Measurements from ENCODE around the gene CNTNAP5.

CNTNAP5 gene

DNA sequence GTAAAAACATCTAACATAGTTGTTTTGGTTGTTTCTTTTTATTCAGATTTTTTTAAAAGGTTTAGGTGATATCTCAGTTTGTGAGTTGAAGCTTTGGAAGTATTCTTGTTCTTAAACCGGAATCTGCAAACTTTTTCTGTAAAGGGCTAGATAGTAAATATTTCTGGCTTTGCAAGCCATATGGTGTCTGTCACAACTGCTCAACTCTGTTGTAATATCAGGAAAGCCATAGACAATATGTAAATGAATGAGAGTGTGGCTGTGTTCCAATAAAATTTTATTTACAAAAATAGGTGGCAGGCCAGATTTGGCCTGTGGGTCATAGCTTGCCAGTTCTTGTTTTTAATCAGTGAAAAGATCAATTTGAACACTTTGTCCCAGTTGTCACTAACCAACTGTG is 134.1 kb downstream of the CNTNAP5 start:
- DNase-seq (ENCODE audit: low read depth) = no peak

DNA sequence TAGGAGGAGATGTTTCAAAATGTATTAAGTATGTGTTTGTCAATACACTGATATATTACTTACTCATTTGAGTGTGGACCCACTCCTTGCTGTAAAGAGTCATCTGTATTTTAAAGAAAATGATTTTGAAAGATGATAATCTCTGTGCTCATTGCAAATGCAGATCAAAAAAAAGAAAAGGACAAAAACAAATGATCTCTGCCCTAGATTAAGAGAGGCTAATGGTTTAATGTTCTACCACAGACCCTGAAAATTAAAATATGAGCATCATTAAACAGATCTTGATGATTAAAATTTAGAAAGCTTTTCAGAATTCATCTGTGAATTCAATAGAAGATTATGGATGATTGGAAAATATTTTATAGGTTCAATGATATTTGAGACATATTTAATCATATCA is 136.5 kb downstream of the CNTNAP5 start:
- DNase-seq (ENCODE audit: low read depth) = no peak

DNA sequence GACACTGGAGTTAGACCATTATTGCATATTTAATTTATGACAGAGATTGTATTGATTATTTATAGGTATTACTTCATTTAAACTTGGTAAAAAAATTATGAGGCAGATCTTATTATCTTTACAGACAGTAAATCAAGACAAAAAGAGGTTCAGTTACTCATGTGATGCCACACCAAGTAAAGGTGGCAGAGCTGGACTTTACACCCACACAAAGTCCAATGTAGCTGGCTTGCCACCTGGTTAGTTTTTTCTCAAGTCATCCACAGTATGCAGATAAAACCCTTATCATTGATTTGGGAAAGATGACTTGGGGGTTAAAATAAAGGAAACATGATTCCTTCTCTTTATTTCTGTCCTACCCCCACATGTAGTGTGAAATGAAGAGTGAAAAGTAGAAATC is 137.2 kb downstream of the CNTNAP5 start:
- DNase-seq (ENCODE audit: low read depth) = no peak

DNA sequence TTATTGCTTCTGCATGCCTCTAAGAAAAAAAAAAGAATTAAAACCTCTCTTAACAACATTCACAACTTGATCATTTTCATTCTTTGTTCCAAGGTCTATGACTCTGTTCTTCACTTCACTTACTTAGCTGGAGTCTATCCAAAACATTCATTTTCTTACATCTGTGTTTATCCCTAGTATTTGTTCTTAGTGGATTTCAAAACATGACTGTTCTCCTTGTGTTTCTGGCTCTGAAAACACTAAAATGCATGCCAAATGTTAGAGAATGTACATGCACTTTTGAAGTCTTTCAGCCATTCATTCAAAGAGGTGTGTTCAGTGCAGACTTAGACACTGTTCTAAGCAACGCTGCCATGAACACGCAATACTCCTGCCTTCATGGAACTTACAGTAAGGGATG is 138.8 kb downstream of the CNTNAP5 start:
- no peak for DNase-seq (ENCODE audit: low read depth)

DNA sequence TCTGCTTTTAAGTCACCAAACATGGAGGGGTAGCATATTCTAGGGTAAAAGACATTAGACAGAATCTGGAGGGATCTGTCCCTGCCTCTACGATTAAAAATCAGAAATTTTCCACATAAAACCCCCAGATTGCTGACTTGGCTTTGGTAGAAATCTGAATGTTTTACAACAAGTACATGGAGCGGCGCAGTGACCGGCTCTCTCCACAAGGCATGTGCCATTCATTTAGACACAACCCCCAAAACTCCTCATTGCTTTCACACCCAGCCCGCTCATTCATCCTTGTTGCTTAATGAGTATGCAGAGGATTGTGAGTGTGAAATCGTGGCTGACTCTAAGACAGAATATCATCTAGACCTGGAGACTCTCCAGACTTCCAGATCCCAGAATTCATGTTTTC is 140.6 kb downstream of the CNTNAP5 start:
- DNase-seq (ENCODE audit: low read depth) = no peak

DNA sequence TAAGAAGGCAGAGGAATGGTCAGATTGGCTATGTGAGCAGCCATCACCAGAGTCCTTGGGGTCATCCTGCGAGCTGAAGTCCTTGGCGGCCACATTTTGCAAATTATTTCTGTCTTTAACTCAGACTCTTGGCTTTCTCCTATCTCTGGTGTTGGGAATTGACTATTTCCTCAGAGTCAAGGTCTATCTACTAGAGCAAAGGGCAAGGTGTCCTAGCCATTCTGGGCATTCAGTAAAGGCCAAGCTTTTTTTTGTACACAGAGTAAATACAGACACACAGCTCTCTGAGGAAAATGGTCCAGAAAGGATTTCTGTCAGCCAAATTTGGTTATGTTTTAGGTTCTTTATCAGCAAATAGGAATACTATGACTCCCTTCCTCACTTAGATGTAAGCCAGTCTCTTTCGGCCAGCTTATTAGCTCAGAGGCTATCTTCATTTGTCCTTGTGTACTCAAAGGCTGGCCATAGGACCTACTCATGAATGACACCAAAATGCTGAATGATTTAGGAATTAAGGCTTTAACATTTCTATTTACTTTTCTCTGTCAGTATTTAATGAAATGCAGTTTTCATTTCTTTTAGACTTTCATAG is 146.5 kb downstream of the CNTNAP5 start:
- DNase-seq (ENCODE audit: low read depth) = no peak

DNA sequence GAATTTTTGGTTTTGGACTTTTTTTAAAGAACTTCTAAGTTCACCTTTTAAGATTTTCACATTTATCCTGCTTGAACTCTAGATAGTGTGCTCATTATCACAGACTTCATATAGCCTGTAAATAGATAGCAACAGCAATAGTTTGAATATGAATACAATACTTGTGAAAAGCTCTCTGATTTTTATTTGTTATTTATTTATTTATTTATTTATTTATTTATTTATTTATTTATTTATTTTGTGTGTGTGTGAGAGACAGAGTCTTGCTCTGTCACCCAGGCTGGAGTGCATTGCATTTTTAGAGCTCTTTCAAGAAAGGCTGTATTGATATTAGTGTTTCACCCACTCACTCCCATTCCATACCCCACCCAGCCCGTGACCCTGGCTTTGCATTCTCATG is 153.6 kb downstream of the CNTNAP5 start:
- DNase-seq (ENCODE audit: low read depth) = no peak

DNA sequence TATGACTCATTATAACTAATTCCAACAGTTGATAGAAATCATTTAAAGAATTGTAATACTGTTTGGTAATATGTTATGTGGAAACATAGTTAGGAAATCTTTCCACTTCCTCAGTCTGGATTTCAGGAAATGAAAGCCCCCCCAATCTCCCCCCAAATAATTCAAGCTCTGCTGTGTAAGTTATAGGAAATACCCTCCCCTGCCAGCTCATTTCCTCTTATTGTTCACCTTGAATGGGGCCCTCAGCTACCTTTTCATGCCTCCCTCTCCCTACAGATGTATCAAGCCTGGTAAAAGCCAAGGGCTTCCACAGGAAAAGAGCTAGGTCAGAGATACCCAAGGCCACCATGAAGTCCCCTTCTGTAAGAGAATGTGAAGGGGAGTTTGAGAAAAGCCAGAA is 155.5 kb downstream of the CNTNAP5 start:
- no peak for DNase-seq (ENCODE audit: low read depth)

DNA sequence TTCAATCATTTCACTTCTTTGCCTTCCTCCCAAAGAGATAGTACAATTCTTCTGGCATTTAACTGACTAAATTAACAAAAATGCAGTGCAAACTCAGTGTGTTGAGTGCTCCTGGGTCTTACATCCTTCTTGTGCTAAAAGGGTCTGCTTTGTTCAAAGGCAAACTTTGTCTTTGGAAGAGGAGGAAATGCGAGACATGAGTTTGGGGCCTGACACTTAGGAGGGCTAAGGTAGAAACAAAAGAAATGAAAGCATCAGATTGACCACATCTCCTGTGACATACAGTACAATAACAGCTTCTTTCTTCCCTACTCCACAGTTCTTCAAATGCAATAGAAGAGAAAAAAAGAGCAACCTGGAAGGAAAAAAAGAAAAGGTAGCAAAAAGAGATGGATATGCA is 161.7 kb downstream of the CNTNAP5 start:
- DNase-seq (ENCODE audit: low read depth) = no peak

DNA sequence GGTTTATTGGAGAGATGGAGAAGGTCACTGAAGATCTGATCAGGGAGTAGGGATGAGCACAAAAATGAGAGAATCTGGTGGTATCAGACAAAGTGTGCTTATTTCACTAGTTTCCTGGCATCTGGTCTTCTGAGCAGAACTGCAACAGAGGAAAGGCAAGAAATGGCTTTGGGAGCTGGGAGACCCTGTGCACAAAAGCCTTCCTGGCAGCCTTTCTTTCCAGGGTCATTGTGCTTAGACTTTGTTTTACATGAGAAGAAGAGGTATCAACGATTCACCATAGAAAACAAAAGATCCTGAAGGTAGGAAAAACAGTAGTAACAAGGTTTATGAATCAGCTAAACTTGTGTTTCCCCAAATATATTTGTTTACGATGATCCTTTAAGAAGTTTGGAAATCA is 162.9 kb downstream of the CNTNAP5 start:
- DNase-seq (ENCODE audit: low read depth) = no peak

DNA sequence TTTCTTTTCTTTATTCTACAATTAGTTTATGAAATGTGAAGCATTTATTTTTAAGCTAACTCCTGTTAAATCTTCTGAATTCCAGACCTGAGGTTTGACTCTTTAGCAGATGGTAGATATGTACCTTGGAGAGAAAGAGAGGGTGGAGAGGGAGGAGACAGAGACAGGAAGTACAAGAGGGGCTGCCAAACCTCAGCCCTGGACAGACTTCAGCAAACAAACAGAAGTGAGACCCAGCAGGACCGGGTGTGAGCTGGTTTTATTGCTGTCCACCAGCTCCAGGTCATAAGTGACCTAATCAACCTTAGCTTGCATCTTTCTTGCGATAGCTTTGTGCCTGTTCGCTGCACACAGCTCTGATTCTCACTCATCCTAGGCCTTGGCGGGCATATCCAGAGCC is 168.6 kb downstream of the CNTNAP5 start:
- no peak for DNase-seq (ENCODE audit: low read depth)

DNA sequence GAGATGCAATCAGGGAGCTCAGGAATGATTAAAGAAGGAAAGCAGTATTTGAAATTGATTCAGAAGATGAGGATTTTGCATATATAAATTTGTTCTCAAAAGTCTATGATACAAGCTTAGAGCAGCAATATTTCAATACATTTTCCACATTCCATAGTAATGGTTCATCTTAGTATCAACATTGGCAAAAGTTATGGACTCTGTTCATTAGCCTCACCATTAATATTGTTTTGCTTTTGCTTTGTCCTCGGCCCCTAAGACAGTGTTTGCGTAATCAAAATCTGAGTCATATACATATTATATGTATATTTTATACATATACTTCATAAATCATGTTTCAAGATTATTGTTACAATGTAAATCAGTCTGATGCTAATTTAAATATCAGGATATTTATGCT is 176.6 kb downstream of the CNTNAP5 start:
- DNase-seq (ENCODE audit: low read depth) = no peak

DNA sequence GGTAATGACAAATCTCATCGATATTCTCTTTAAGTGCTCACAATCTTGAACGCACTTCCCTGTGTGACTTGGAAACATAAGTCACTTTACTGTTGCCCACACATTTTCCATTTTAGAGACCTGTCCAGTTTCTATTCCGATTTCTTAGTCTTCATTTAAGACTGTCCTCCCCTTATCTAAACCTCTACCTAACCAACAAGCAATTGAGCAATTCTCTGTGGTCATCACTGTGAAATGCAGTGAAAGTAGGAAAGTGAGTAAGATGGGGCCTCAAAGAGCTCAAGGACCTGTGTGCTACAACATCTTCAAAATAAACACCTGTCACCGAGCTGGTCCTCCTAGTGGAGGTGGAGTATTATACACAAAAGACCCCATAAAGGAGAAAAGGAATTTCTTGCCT is 184.4 kb downstream of the CNTNAP5 start:
- DNase-seq (ENCODE audit: low read depth) = no peak

DNA sequence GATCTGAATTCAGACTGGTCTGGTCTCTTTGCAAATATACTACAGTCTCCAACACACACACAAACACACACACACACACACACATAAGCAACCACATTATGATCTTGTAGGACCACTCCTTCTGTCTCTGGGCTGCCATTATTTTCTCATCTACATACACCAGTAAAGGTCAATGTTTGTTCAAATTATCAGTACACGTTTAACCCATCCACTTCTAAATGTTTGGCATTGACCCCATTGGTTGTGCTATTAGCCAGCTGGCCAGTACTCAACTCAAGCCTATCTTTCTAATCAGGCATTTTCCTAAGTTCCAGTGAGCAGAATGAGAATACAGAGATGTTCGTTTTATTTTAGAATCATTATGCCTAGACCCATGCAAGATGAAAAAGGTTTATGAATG is 186.4 kb downstream of the CNTNAP5 start:
- no peak for DNase-seq (ENCODE audit: low read depth)

DNA sequence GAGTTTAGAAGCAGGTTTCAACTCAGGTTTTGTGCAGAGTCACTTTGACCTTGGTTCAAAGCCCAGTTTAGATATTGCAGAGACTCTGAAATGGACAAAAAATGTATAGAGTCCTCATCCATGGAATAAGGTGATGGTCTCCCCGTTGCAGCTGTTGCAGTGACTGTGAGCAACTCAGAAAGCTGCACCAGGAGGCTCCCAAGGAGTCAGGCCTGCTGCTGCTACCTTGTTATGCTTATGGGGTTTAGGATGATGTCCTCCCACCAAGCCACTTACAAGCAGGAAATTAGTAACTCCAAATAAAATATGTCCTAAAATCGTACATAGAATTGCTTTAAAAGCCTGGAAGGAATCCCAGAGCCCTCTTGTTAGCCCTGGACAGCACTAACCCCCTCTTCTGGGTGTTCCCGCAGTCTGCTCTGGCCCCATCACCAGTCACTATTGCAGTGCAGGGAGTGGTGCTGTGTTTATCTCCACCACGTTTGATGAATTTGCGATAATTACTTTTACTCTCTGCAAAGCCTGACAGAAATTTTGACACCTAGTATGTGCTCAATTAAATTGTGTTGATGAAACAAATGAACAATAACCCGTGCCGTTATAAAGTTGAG is 189.0 kb downstream of the CNTNAP5 start:
- no peak for DNase-seq (ENCODE audit: low read depth)

DNA sequence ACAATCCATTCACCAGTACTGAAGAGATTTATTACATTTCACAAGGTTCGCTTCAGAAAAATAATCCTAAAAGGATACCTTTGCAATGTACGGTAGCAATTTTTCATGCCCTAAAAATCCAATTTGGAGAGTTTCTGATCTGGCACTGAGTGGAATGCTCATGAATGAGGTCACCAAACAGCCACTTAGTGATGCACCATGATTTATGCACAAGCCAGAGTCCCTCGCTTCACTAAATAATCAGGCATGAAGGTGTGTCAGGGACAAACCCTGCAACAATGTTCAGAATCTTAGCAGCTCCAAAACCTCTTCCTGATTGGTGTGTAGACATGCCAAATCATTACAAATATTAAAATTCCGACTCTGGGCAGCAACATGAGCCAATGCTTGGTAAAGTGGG is 221.1 kb downstream of the CNTNAP5 start:
- no peak for DNase-seq (ENCODE audit: low read depth)

DNA sequence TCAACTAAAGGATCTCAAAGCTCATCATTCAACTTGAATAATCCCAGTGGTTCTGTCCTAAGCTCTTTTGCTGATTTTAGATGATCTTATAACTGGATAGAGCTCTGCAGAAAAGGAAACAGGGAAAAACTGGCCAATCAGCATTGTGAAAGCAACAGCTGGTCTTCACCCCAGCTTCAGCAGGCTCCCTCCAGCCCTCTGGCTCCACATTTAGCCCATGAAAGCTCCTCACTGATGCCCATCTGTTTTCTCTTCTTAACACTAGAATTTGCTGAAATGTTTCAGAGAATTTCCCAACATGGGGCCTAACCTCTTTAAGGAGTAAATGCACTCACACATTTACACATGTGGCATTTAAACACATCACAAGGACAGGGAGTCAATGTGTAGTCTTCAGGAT is 223.3 kb downstream of the CNTNAP5 start:
- no peak for DNase-seq (ENCODE audit: low read depth)

DNA sequence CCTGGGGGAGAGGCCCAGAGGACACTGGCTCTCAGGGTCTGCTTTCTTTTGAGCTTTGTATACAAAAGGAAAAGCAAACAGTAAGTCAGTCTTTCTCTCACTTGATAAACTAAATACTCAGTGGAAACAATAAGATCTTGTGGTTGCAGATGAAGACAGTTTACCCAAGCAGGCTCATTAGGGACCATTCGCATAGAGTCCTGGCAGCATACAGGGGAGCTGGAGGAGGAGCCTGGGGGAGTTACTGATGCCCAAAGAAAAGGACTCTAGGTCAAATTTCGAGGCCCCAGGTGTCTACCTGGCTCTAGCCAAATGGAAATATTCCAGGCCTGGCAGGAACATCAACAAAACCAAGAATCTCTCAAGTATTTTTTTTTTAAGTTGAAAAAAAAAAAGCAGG is 225.3 kb downstream of the CNTNAP5 start:
- no peak for DNase-seq (ENCODE audit: low read depth)

DNA sequence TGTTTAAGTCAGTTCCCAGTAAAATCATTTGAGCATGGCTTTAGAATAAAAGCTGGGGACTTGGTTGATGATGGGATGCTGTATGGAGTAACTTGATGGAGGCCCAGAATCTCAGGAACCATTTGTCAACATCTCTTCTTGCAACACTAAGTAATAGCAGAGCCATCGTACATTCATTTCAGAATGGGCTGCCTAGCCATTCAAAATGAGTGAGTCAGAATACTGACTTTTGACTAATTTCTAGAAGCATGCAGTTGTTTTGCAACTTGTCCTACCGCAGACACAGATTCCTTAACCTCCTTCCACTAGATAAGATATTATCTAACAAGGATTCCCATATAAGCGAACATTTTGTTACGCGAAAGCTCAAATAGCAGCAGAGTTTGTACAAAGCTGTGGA is 229.5 kb downstream of the CNTNAP5 start:
- DNase-seq (ENCODE audit: low read depth) = peak; percentile 16

DNA sequence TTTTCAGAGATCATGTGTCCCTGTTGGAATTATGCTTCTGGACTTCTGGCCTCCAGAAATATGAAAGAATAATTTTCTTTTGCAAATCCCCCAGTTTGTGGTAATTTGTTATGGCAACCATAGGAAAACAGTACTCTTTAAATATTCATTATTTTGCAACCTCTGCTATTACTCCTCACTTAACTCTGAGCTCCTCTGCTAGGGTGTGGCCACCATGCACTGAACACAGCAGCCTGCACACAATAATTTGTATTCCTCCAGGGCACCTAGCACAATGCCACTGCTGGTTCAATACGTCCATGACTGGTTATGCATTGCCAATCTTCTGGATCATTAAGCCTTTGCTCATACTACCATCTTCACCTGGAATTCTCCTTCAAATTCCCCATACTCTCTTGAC is 232.0 kb downstream of the CNTNAP5 start:
- DNase-seq (ENCODE audit: low read depth) = no peak

DNA sequence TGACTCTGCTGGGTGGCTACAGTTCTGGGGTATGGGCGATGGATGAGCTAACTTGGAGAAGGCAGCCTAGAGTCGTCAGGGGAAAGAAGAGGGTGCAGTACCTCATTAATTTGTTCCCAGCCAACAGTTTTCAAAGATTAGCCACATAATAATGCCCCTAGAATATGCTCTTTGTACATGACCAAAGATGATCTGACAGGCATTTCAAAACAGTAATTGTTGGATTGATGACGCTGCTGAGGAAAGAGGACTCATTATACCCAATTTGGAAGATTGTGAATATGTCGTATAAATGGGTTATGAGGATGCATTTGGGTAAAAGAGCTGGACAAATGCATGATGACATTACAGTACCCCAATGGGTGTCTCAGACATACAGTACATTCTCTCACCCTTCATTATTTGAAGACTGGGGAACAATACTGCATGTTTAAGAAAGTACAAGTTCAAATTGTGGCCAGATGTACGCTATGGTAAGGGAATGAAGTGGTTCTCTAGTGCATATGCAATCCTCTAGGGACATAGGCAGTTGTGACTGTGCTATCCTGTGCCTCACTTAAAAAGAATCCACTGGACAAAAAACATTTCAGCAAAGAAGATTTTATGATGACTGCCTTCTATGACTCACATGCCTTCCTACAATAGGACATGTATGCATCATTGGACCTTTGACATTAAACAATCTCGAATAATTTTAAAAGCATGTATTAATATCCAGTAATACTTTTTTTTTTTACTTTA is 233.2 kb downstream of the CNTNAP5 start:
- DNase-seq (ENCODE audit: low read depth) = peak; percentile 42

DNA sequence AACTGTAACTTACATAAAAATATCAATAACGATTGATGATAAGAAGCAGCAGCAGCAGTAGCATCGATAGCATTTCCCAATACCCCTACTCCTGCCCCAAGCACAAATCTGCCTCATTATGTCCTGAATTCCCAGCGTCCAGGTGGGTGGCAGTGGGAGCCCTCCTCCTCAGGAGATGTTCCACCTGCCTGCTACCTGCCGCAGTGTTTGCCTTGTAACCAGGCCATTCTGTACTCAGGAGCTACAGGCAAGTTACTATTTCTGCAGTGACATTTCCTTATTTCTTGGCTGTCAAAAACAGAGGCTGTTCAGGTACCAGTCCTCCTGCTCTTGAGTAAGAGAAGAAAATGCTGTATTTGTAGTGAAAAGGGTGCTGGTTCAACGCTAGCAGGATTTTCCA is 236.4 kb downstream of the CNTNAP5 start:
- no peak for DNase-seq (ENCODE audit: low read depth)

DNA sequence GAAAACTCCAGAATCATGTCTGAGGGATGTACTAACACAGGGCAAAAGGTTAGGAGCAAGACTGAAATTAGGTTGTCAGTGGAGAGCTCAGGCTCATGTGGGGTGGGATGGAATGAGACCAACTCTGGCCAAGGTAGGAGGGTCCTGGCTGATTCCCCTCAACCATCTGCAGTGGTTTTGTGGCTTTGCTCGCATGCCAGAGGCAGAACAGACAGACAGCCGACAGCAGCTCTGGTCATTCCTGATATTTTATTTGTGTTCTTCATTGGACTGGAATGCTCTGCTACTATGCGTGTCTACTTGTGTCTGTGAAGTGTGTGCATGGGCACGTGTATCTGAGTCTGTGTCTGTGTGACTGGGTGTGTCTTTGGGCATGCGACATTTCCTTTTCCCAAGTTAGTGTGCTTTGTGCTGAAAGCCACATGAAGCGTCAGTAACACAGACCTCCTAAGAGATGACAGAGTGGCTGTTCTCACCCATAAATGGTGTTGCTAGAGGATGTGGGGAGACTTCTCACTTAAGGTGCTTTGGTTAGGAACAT is 239.5 kb downstream of the CNTNAP5 start:
- DNase-seq (ENCODE audit: low read depth) = no peak

DNA sequence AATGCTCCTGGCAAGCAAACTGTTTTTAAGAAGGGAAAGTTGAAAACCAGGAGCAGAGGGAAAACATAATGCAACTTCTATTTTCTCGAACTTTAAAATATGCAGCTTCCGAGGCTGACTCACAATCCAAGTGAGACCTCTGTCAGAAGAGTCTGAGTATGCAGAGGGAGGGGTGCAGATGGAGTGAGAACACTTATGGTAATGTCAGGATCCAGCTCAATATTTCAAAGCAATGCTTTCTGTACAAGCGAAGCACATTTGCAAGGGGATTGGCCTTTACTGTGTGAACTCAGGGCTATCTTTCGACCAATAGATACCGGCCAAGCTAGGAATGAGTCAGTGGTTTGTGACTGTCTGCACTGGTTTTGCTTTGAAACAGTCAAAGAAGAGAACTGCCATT is 242.7 kb downstream of the CNTNAP5 start:
- DNase-seq (ENCODE audit: low read depth) = peak; percentile 22
